Measurements from ENCODE around the gene NUB1.

- TF ChIP-seq CTCF (IDR thresholded peaks at IDR 0.05) (no peak), EZH2 (IDR thresholded peaks at IDR 0.05) (no peak), EZH2phosphoT487 (IDR thresholded peaks at IDR 0.05) (no peak)
Observed at GRCh38 chr7:151307536-151307935, 34.1 kb upstream of the NUB1 start.
